IPS DF 19.7 (cell line): Measurements from ENCODE around the gene LZTS2.

ENCODE experiments used
- DNase-seq: peaks from one replicate; pipeline ENCODE4 v3.0.0-alpha.2; 2013; ENCODE audit warnings: low read depth, low spot score

The LZTS2 gene

GRCh38 chr10:100998183-100998990, 1.2 kb upstream of the LZTS2 start:
- no peak for DNase-seq

GRCh38 chr10:100998991-100999741, 442 bp upstream of the LZTS2 start:
- DNase-seq, result no peak

- no peak for DNase-seq
Observed at GRCh38 chr10:101000127-101000914, 713 bp downstream of the LZTS2 start.

DNA sequence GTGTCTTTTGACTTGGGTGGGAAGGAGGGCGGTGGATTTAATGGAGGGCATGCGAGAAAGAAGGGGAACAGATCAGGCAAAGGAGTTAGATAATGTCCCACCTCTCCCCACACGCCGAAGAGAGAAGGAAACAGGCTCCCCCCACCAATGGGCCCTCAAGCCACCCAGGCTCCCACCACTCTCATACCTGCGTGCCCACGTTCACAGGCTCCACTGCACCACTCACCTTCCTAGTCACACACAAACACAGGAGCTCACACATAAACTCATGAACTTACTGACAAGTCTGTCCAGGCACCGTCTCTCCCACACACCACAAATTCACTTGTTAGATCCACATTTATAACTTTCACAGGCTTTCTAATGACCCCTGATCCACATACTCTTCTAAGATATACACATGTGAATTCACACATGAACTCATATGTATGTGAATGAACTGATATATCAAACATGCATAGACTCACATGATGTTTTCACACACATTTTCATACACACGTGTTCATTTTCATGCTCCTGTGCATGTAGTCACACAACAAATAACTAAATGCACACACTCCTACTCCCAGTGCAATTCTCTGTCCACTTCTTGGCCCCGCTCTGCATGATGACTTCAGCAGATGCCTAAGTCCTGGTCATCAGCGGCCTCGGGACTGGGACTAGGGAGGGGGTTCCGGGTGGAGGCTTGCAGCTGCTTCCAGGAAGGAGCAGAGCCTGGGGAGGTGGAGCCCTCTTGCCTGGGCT, 1.5 kb downstream of the LZTS2 start:
- no peak for DNase-seq

GRCh38 chr10:101001659-101002035, 2.0 kb downstream of the LZTS2 start:
- DNase-seq, result no peak

DNA sequence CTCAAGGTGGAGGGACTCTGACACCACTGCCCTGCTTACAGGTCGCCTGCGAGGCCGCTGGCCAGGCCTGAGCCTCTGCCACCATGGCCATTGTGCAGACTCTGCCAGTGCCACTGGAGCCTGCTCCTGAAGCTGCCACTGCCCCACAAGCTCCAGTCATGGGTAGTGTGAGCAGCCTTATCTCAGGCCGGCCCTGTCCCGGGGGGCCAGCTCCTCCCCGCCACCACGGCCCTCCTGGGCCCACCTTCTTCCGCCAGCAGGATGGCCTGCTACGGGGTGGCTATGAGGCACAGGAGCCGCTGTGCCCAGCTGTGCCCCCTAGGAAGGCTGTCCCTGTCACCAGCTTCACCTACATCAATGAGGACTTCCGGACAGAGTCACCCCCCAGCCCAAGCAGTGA, 2.8 kb downstream of the LZTS2 start:
- DNase-seq, result no peak

DNA sequence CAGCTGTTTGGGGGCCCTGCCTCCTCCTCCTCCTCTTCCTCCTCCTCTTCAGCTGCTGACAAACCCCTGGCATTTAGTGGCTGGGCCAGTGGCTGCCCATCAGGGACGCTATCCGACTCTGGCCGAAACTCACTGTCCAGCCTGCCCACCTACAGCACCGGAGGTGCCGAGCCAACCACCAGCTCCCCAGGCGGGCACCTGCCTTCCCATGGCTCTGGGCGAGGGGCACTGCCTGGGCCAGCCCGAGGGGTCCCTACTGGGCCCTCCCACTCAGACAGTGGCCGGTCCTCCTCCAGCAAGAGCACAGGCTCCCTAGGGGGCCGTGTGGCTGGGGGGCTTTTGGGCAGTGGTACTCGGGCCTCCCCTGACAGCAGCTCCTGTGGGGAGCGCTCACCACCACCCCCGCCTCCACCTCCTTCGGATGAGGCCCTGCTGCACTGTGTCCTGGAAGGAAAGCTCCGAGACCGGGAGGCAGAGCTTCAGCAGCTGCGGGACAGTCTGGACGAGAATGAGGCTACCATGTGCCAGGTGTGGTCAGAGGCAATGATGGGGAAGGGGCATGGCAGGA, 4.1 kb downstream of the LZTS2 start:
- DNase-seq, result no peak

GRCh38 chr10:101005361-101005760, 5.8 kb downstream of the LZTS2 start:
- DNase-seq, result no peak

- DNase-seq, result no peak
Observed at GRCh38 chr10:101005869-101006567, 6.4 kb downstream of the LZTS2 start.

GRCh38 chr10:101006593-101007098, 7.0 kb downstream of the LZTS2 start:
- DNase-seq, result no peak

- DNase-seq, result no peak
Observed at GRCh38 chr10:101007099-101007711, 7.6 kb downstream of the LZTS2 start.

DNA sequence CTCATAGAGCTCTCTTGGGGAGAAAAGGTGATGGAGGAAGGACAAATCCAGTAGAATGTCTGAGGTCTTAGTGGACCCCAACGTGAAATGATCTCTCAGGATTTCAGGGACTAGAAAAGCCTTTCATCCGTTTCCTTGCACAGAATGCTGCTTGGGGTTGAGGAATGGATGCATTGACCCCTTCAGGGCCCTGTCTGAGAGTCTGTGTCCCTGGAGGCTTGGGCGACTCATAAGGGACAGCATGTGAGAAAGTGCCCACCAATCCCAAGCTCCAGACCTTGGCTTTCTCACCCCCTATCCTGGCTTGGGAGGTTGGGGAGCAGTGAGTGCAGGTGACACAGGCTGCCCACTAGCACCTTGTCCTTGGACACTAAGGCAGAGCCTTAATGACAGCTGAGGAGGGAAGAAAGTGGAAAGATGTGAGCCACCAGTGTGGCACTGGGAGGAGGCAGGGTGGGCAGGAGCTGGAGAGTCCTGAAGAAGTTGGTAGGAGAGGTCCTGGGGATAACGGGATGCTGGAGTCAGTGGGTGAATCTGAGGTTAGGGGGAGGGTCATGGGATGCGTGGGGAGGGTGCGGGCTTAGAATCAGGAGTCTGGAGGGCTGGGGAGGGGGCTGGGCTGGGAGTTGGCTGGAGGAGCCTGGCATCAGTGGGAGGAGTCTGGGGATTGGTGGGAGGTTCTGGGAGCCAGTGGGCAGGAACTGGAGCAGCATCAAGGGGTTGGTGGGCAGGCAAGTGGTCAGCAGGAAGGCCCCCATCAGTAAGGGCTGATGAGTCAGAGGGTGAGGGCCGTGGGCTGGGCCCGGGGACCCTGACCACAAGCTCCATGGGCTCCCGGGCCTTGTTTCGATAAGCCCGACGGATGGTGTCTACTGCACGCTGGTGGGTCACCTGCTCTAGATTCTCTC, 8.6 kb downstream of the LZTS2 start:
- no peak for DNase-seq

- DNase-seq, result no peak
Observed at GRCh38 chr10:101008823-101009423, 9.3 kb downstream of the LZTS2 start.

- DNase-seq, result no peak
Observed at GRCh38 chr10:101010329-101010728, 10.7 kb downstream of the LZTS2 start.

GRCh38 chr10:101011517-101012423, 12.2 kb downstream of the LZTS2 start:
- no peak for DNase-seq

- no peak for DNase-seq
Observed at GRCh38 chr10:101012525-101013364, 13.1 kb downstream of the LZTS2 start.
